ENCODE results near the gene JMJD8. TPM values are rescaled to one million over a fixed set of nuclear protein-coding genes. Genes with fewer than 3 reads are reported as not detected.

The JMJD8 gene
- polyA plus RNA-seq, 4 donors: 64.4 to 85.4 (median 66.1) TPM

DNA sequence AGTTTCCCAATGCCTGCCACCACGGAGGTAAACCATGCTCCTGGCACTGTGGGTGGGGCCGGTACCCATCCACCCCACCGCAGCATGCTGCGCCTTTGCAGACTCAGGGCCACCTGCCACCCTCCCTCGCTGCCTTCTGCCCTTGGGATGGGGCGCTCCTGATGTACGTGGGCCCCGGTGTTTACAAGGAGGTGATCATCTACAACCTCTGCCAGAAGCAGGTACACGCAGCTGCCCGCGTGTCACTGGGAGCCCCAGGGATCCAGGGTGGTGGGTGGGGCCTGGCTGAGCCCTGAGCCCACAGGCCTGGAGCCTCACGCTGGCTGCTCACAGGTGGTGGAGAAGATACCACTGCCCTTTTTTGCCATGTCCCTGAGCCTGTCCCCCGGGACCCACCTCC, 17.6 kb downstream of the JMJD8 start:
- no peak for DNase-seq (ENCODE audit: low read depth in 4 of 4, low spot score in 3 of 4)

DNA sequence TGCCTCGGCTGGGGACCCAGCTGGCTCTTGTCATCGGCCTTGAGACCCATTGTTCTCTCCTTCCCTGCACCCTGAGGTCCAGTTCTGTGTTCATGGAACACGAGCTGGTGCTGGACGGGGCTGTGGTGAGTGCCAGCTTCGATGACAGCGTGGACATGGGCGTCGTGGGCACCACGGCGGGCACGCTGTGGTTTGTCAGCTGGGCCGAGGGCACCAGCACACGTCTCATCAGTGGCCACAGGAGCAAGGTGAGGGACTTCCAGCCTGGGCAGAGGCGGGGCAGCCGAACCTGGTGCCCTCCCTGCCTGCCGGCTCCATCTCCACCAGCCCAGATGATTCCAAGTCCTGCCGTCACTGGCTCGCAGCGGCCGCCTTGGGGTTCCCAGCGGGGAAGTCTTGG, 21.5 kb downstream of the JMJD8 start:
- DNase-seq (ENCODE audit: low read depth in 4 of 4, low spot score in 3 of 4): no peak

DNA sequence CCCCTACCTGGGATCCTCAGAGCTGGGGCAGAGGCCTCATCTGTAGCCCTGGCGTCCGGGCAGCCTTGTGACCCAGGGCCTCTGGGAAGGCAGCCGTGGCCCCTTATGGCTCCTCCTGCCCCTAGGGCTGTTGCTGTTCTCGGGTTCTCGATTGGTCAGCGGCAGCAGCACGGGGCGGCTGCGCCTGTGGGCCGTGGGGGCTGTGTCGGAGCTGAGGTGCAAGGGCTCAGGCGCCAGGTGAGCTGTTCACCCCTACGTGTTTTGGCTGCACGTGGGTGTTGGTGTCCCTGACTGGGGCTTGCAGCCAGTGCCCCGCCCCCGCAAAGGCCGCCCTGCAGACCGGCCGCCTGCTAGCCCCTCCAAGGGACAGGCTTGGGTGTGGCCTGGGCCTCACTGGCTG, 22.0 kb downstream of the JMJD8 start:
- no peak for DNase-seq (ENCODE audit: low read depth in 4 of 4, low spot score in 3 of 4)

DNA sequence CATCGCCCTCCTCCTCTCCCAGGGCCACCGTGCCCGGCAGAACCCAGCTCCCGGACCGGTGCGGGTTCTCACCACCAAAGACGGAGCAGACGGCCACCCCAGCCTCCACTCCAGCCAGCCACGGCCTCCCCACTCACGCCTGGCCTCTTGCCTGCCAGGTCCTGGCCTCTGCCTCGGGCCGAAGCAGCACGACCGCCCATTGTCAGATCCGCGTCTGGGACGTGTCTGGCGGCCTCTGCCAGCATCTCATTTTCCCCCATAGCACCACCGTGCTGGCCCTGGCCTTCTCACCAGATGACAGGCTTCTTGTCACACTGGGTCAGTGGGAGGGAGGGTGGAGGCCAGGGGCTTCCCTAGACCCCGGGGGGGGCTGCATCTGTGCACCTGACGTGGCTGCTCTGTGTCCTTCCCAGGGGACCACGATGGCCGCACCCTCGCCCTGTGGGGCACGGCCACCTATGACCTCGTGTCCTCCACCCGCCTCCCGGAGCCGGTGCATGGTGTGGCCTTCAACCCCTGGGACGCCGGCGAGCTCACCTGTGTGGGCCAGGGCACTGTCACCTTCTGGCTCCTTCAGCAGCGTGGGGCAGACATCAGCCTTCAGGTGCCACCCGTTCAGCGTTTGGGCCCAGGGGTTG, 22.8 kb downstream of the JMJD8 start:
- DNase-seq (ENCODE audit: low read depth in 4 of 4, low spot score in 3 of 4): no peak

DNA sequence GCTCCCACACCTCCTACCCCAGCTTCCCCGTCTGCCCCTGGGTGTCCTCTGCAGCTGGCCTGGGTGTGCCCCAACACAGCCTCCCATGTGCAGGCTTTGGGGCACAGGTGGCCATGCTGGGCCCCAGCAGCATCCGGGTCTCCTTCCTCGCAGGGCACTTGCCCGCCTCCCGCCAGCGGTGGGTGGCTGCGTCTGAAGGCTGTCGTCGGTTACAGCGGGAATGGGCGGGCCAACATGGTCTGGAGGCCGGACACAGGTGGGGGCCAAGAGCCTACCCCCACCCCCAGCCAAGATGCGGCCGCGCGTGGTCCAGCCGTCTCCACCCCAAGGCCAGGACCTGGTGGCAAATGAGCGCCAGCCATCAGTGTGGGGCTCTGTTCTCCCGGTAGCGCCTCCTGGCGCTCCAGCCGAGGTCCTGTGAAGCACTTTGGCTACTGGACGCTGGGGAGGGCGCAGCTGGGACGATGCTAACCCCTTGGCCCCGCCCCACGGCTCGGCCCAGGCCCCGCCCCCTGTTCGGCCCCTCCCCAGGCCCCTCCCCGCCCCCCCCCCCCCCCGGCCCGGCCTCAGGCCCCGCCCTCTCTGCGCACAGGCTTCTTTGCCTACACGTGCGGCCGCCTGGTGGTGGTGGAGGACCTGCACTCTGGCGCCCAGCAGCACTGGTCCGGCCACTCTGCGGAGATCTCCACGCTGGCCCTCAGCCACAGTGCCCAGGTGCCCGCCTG, 23.5 kb downstream of the JMJD8 start:
- peak in 2 of 4 donors; percentile 53 to 67 for DNase-seq (ENCODE audit: low read depth in 4 of 4, low spot score in 3 of 4)

DNA sequence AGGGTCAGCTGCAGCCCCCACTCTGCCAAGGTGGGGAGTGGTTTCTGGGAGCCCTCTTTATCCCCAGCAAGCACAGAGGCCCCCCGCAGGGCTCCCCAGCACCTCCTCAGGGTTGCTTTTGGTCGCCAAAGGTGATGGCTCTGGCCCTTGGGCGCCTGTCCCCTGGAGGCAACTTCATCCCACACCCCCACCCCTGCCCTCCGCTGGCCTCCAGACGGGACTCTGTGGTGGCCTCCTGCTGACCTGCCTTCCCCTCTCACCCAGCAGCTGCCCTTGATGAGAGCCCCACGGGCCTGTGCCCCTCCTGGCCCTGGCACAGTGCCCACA, 24.0 kb downstream of the JMJD8 start:
- DNase-seq (ENCODE audit: low read depth in 4 of 4, low spot score in 3 of 4): no peak

DNA sequence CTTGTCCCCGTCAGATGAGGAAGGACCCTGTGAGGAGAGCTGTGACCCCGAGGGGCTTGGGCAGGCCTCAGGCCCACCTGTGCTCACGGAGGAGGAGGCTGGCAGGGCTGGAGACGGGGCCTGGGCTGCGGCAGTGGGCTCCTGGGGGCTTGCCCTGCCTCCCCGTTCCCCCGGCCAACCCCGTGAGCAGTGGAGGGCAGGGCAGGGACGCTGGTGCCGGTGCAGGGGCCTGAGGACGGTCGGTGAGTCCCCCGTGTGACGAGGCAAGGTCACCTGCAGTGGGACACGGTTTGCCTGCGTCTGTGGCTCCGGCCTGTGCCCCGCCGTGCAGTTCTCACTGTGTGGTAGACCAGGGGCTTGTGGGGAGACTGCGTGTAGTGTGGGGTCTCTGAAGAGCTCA, 24.5 kb downstream of the JMJD8 start:
- no peak for DNase-seq (ENCODE audit: low read depth in 4 of 4, low spot score in 3 of 4)

DNA sequence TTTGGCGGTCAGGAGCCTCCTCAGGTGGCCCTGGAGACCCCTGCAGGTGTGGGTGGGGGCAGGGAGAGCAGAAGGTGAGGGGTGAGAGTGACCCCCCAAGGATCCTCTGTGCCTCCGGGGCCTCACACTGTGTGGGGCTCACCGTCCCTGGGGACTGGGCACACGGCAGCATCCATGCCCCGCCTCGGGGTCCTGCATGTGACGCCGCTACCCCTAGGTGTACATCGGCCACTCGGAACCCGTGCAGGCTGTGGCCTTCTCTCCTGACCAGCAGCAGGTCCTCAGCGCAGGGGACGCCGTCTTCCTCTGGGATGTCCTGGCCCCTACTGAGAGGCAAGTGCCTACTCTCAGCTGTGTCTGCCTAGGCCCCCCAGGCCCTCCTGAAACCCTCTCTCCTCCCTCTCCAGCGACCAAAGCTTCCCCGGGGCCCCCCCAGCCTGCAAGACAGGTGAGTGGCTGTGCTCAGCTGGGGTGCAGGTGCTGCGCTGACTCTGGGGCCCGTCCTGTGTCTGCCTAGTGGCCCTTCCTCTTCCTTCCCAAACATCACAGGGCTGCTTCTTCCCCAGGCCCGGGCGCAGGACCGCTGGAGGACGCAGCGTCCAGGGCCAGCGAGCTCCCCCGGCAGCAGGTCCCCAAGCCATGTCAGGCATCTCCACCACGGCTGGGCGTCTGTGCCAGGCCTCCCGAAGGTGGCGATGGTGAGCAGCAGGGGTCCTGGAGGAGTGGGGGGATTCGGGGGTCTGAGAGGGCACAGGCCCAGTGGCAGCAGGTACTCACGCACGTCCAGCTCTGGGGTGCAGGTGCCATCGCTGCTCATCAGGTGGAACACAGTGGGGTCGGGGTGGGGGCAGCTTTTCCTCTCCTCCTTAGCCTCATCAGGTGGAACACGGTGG, 25.2 kb downstream of the JMJD8 start:
- DNase-seq (ENCODE audit: low read depth in 4 of 4, low spot score in 3 of 4): no peak

DNA sequence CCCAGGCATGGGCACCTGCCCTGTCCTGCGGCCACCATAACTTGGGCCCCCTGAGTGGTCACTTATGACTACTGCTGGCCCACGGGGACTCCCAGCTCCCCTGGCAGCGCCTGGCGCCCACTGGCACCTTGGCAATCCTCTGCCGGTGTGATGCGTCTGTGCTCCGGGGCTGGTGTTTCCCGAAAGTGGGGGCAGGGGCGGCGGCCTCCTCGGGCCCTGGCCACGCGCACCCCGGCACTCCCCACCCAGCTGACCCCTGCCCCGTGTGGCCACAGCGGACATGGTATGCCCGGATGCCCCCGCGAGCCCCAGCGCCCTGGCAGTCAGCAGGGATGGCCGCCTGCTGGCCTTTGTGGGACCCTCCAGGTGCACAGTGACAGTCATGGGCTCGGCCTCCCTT, 26.6 kb downstream of the JMJD8 start:
- no peak for DNase-seq (ENCODE audit: low read depth in 4 of 4, low spot score in 3 of 4)

DNA sequence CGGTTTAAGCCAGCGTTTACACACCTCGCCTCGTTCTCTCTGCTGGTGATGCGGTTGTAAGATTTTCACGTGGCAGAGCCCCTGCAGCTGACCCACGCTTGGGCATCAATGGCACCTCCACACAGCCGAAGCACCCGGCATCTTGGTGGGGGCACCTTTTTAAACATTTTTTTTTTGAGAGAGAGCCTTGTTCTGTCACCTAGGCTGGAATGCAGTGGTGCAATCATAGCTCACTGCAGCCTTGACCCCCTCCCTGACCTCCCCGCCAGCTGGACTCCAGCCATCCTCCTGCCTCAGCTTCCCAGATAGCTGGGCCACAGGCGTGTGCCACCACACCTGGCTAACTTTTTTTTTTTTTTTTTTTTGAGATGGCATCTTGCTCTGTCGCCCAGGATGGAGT, 30.1 kb downstream of the JMJD8 start:
- no peak for DNase-seq (ENCODE audit: low read depth in 4 of 4, low spot score in 3 of 4)

DNA sequence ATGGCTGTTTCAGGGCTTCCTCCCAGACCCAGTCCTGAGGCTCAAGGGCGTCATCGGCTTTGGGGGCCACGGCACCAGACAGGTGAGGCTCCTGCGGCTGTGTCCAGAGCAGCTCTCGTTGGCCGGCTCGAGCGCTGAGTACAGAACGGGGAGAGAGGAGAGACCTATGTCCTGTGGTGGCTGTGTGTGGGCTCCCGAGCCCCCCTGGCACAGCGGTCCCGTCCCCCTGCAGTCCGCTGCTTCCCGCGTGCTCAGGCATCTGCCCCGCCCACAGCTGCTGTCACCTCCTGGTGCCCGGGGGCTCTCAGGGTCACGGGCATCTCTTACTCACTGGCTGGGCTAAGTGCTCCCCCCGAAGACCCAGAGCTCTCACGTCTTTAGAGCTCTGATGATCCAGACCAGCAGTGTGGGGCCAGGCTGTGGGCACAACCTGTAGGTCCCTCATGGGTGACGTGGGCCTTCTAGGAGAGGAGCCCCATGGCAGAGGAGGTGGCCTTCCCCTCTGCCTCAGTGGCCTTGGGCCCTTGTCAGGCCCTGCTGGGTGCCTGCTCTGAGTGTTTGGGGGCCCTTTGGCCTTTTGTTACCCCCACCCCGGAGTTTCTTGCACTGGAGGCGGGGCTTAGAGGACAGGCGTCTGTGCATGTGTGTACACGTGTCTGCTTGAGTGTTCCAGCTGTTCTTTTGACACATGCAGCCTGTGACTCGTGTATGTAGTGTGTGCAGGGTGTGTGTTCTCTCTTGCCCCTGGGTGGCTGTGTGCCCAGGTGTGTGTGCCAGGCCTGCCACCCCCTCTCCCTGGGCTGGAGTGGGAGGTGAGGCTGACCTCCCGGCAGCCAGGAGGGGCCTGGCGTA, 31.5 kb downstream of the JMJD8 start:
- no peak for DNase-seq (ENCODE audit: low read depth in 4 of 4, low spot score in 3 of 4)

DNA sequence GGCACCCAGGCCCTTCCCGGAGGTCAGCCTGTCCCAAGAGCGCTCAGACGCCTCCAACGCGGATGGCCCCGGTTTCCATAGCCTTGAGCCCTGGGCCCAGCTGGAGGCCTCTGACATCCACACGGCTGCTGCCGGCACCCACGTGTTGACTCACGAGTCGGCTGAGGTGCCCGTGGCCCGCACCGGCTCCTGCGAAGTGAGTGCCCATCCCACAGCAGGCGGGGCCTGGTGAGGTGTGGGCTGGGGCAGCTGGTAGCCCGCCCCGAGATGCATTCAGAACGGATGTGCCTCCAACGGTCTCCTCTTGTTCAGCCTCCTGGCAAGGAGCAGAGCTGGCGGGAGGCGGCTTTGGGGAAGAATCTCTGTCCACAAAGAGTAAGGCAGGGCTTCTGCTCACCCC, 32.3 kb downstream of the JMJD8 start:
- DNase-seq (ENCODE audit: low read depth in 4 of 4, low spot score in 3 of 4): no peak

DNA sequence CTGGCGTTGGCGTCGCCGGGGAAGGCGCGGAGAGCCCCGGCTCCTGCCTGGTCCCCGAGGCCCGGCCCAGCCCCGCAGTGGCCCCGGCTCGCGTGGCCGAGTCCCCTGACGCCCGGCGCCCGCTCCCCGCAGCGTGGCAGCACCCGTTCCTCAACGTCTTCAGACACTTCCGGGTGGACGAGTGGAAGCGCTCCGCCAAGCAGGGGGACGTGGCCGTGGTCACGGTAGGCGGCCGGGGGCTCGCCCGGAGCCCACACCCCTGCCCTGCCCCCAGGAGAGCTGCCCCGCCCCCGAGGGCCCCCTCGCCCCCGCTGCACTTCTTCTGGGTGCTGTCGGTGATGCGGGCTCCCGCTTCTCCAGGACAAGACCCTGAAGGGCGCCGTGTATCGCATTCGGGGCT, 34.5 kb downstream of the JMJD8 start:
- DNase-seq (ENCODE audit: low read depth in 4 of 4, low spot score in 3 of 4): no peak

DNA sequence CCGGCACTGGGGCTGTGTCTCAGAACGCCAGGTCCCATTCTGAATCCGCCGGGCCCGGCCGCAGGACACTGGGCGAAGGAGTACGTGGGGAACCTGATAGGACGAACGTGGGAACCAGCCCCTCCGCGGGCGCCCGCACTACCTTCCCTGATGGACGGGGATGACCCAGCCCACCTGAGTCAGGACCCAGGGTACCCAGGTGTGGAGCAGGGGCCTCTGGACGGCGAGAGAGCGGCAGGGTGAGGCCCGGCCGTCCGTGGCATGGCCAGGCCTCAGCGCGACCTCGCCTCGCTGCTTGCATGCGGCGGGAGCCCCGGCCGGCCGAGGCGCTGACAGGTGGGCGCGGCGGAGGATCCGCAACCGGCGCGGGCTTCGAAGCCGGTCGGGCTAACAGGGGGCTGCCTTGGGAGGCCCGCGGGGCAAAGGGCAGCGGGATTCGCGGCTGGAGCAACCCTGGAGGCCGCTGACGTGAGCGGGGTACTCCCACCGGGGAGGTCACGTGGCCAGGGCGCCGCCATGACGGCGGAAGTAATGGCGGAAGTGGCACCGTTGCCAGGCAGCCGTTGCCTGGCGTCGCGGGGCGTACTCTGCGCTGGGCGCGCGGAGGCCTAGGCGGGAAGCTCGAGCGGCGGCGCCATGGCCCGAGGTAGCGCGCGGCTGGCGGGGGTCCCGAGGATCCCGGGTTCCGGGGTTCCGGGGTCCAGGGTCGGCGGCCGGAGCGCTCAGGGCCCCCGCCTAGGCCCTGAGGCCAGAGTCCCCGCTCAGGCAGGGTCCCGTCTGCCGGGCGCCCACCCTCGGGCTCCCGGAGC, 35.1 kb downstream of the JMJD8 start, which contains the start of gene WDR90:
Gene WDR90, plus strand, starts transcription at position 585 of the 809 bp plus-strand sequence. Its CDS starts 52 bp downstream, at position 637.
- DNase-seq (ENCODE audit: low read depth in 4 of 4, low spot score in 3 of 4): peak; percentile 73 to 89 (median 76)

DNA sequence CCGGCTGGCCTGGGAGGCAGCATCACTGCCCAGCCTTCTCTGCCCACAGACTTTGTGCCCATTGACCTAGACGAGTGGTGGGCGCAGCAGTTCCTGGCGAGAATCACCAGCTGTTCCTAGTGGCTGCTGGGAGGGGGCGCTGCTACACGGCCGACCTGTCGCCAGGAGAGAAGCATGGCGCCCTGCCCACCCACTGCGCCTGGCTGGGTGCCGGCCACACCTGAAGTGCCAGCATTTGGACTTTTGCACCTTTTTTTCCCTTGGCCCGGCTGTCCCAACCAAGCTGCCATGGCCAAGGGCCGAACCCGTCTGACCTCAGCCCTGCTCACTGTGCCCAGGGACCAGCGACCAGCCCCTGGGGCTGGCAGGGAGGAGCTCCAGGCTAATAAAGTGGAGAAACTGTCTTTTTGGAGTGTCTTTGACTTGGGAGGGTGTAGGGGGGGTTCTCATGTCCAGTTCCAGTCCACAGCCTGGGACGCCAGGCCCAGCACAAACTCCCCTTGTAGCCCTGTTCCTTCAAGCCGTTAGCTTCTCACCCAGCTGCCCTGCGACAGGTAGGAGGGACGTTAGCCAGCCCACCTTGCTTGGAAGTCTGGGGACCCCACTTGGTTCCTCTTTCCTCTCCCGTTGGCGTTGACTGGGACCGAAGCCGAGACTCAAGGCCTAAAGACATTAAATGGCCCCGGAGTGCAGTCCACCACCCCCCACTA, 35.9 kb downstream of the JMJD8 start:
- no peak for DNase-seq (ENCODE audit: low read depth in 4 of 4, low spot score in 3 of 4)

DNA sequence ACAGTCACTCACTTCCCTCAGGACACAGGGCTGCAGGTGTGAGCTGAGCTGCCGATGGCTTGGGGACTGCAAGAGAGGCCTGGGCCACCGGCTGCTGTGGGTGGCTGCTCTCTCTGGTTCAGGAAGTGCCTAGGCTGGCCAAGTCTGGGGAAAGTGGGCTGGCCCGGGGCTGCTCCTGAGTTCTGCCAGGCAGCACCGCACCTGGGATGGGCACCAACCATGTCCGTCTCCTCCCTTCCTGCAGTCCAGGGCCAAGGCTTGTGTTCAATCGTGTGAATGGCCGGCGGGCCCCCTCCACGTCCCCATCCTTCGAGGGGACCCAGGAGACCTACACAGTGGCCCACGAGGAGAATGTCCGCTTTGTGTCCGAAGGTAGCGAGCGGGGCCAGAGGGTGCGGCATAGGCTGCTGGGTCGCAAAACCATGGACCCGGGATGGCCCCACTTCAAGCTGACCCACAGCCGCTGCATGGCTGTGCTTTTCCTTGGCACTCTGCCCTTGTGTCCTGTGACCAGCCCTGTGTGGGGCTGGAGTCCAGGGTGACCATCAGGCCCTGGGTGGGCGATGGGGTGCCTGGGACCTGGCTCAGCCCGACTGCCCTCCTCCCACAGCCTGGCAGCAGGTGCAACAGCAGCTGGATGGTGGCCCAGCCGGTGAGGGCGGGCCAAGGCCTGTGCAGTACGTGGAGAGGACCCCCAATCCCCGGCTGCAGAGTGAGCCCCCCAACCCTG, 36.8 kb downstream of the JMJD8 start:
- no peak for DNase-seq (ENCODE audit: low read depth in 4 of 4, low spot score in 3 of 4)

DNA sequence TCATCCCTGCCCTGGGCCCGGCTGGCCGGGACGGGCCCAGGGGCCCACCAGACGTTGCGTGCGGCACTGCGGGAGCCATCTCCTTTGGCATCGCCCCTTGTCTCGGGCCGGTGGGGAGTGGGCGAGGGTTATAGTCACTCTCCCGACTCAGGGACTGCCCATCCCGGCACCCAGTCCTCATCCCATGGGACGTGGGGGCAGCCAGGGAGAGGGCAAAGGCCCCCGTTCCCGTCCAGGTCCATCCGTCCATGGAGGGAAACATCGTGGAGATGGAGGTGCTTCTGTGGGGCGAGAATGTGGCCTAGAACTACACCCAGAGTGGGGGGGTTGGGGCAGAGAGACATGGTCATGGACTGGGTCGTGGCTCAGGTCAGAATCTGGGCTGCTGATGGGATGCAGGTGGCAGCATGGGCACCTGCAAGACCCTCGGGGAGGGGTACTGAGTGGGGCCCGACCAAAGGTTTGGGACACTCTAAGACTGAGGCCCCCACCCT, 37.4 kb downstream of the JMJD8 start:
- DNase-seq (ENCODE audit: low read depth in 4 of 4, low spot score in 3 of 4): no peak
